ENCODE measurements around the gene EXOC7. TPM values are rescaled to one million over a fixed set of nuclear protein-coding genes. Genes with fewer than 3 reads are reported as not detected.
"Not testable (repeated sequence)": the region's sequence is repeated elsewhere in the genome, so short reads cannot be mapped to it uniquely, and the experiment has no call there.

EXOC7 gene
- total RNA-seq, 4 donors from 2014 or later: 34.7 to 118 (median 109) TPM

DNA sequence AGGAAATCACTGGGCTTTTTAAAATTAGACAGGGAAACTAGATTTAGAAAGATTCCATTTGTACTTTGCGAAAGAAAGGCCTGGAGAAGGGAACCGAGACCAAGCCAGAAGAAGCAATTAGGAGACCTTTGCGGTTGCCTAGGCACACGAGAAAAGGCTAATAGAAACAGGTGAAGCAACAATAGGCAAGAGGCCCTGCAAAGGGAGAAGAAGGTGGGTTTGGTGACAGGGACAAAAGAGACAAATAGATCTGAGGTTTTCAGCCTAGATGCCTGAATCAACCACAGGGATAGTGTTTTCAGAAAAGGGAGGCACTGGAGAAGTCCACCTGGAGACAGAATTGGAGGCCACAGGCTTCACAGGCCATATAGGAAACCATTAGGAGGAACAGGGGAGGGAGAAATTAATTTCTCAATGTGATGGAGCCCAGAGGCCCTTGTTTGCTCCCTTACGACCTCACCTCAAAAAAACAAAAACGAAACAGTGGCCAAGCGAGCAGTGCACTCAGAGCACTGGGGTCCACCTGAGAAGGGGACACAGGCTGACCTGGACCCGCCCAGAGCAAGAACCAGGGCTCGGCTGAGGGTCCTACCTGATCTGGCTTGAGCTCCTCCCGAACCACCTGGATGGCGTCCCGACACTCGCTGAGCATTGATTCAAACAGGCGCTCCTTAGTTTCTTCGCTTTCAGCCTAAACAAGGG lies 53.6 kb downstream of the EXOC7 start:
- DNase-seq: no peak
- TF ChIP-seq POLR2A (IDR thresholded peaks at IDR 0.05): no peak
- TF ChIP-seq, protein P1, sequence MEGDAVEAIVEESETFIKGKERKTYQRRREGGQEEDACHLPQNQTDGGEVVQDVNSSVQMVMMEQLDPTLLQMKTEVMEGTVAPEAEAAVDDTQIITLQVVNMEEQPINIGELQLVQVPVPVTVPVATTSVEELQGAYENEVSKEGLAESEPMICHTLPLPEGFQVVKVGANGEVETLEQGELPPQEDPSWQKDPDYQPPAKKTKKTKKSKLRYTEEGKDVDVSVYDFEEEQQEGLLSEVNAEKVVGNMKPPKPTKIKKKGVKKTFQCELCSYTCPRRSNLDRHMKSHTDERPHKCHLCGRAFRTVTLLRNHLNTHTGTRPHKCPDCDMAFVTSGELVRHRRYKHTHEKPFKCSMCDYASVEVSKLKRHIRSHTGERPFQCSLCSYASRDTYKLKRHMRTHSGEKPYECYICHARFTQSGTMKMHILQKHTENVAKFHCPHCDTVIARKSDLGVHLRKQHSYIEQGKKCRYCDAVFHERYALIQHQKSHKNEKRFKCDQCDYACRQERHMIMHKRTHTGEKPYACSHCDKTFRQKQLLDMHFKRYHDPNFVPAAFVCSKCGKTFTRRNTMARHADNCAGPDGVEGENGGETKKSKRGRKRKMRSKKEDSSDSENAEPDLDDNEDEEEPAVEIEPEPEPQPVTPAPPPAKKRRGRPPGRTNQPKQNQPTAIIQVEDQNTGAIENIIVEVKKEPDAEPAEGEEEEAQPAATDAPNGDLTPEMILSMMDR (IDR thresholded peaks at IDR 0.05): no peak
- intact Hi-C loops (cut with DNase I; ENCODE audit: low total_unique reads): no loop called here
- no peaks in the 10 kb centered on the region for H3K4me1 ChIP-seq
- H3K4me3 ChIP-seq: no peak overlapping the region
- no peaks in the 10 kb centered on the region for H3K36me3 ChIP-seq
- H3K27me3 ChIP-seq: no peaks in the 10 kb centered on the region
- no peaks in the 10 kb centered on the region for H3K9me3 ChIP-seq
- H3K27ac ChIP-seq: no peak overlapping the region

DNA sequence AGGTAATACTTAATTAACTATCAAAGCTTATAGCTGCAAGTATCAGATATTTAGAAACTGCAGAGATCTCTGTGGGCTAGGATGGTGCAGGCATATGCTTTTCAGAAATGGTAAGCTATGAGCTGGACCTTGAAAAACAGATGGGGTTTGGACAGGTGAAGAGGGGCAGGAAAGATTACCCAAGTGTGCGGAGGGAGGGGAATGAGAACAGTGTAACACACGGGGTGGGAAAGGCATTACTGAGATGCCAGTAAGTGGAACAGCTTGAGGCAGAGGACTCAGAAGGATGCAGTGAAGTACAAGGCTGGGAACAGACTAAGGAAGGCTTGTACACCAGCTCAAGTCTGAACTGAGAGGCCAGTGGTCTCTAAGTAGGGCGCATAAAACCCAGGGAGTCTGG lies 54.3 kb downstream of the EXOC7 start:
- no peaks in the 10 kb centered on the region for H3K4me1 ChIP-seq
- intact Hi-C loops (cut with DNase I; ENCODE audit: low total_unique reads): no loop called here
- no peaks in the 10 kb centered on the region for H3K27me3 ChIP-seq
- H3K36me3 ChIP-seq: no peaks in the 10 kb centered on the region
- H3K4me3 ChIP-seq: no peak overlapping the region
- no peak for DNase-seq
- TF ChIP-seq POLR2A (IDR thresholded peaks at IDR 0.05): no peak
- TF ChIP-seq, protein P1 (IDR thresholded peaks at IDR 0.05): no peak
- no peaks in the 10 kb centered on the region for H3K9me3 ChIP-seq
- no peak overlapping the region for H3K27ac ChIP-seq

DNA sequence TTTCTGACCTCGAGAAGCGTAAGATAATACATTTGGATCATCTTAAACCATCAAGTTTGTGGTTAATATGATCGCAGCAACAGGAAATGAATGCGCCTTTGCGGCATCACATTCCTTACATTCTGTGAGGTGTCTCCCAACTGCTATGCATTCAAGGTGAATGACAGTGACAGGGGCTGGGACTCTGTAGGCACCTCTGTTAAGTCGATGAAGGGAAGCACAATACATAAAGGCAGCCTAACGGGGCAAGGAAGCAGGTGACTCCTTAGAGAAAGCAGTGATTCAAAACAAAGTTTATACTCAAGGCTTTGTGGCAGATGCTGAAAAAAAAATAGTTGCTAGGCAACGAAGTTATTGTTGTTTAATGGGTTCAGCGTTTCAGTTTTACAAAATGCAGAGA lies 54.9 kb downstream of the EXOC7 start:
- TF ChIP-seq POLR2A (IDR thresholded peaks at IDR 0.05): no peak
- TF ChIP-seq, protein P1 (IDR thresholded peaks at IDR 0.05): no peak
- no peak for DNase-seq
- Histone ChIP-seq H3K4me1 (no peaks in the 10 kb centered on the region), H3K36me3 (no peaks in the 10 kb centered on the region), H3K4me3 (no peak overlapping the region), H3K27ac (no peak overlapping the region), H3K9me3 (no peaks in the 10 kb centered on the region), H3K27me3 (no peaks in the 10 kb centered on the region)
- intact Hi-C loops (cut with DNase I; ENCODE audit: low total_unique reads): no loop called here

DNA sequence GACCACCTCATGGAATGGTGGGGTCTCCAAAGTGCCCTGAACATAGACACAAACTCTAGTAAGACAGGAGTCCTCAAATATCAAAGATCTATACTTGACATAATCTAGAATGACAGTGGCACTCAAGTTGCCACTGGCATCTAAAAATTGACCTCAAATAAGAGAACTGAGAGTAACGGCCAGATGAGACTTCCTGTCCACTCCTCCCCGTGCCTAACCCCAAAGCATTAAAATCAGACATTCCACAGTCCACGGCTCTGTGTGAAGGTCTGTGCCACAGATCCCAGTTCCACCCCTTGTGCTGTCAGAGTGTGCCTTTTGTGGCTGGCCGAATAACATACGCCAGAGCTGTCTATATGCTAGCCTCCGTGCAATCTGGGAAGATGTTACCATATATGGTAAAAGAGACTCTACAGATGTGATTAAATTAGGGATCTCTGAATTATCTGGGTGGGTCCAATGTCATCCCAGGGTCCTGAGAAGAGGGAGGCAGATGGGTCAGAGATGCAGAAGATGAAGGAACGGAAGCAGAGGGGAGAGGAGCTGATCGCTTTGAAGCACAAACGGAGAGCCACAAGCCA lies 55.5 kb downstream of the EXOC7 start:
- no peak overlapping the region for H3K4me3 ChIP-seq
- no peak for DNase-seq
- H3K36me3 ChIP-seq: no peaks in the 10 kb centered on the region
- intact Hi-C loops (cut with DNase I; ENCODE audit: low total_unique reads): no loop called here
- no peaks in the 10 kb centered on the region for H3K9me3 ChIP-seq
- H3K27me3 ChIP-seq: no peaks in the 10 kb centered on the region
- TF ChIP-seq POLR2A (IDR thresholded peaks at IDR 0.05): no peak
- TF ChIP-seq, protein P1 (IDR thresholded peaks at IDR 0.05): no peak
- no peaks in the 10 kb centered on the region for H3K4me1 ChIP-seq
- H3K27ac ChIP-seq: no peak overlapping the region

DNA sequence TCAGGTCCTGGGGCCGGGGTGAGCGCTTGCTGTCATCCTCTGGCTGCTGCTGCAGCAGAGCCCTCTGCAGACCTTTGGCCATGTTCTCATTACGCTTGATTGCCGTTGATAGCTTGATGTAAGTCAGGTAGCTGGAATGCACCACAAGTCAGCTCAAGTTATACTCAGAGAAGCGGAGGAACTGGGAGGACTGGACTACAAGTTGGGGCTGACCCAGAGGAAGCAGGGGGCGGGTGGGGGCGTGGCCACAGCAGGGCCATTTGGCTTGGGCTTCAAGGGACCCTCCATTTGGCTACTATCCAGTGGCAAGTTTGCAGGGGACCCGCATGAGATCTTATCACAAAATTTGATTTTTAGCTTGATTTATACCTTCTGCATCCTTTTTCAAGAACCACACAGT lies 57.5 kb downstream of the EXOC7 start:
- intact Hi-C loops (cut with DNase I; ENCODE audit: low total_unique reads): no loop called here
- Histone ChIP-seq H3K4me3 (no peak overlapping the region), H3K9me3 (no peaks in the 10 kb centered on the region), H3K27me3 (no peaks in the 10 kb centered on the region), H3K4me1 (no peaks in the 10 kb centered on the region), H3K27ac (no peak overlapping the region), H3K36me3 (no peaks in the 10 kb centered on the region)
- DNase-seq: no peak
- TF ChIP-seq POLR2A (IDR thresholded peaks at IDR 0.05): no peak
- TF ChIP-seq, protein P1 (IDR thresholded peaks at IDR 0.05): no peak

DNA sequence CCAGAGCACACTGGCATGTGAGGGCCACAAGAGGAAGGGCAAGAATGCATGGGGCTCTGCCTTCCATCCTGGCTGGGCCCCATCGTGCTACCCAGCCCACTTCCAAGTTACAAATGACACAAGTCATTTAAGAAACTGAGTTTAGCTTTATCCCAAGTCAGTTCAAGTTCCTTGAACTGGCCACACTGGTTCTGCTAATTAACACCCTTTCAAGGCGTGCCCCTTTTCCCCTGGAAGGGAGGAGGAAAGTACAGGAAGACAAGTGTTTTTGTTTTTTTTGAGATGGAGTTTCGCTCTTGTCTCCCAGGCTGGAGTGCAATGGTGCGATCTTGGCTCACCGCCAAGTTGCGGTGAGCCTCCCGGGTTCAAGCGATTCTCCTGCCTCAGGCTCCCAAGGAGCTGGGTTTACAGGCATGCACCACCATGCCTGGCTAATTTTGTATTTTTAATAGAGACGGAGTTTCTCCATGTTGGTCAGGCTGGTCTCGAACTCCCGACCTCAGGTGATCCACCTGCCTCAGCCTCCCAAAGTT lies 59.0 kb downstream of the EXOC7 start:
- H3K36me3 ChIP-seq; H3K4me1 ChIP-seq; H3K27ac ChIP-seq; H3K4me3 ChIP-seq; intact Hi-C loops (cut with DNase I; ENCODE audit: low total_unique reads); H3K27me3 ChIP-seq; H3K9me3 ChIP-seq; DNase-seq: not testable (repeated sequence)

DNA sequence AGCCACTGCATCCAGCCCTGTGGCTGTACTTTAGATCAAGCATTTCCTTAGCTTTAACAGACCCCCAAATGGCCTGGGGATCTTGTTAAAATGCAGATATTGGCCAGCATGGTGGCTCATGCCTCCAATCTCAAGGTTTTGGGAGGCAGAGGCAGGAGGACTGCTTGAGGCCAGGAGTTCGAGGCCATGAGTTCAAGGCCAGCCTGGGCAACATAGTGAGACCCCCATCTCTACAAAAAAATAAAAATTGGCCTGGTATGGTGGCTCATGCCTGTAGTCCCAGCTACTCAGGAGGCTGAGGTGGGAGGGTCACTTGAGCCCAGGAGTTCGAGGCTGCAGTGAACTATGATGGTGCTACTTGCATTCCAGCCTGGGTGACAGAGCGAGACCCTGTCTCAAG lies 60.7 kb downstream of the EXOC7 start:
- DNase-seq; H3K27ac ChIP-seq; H3K4me1 ChIP-seq; H3K27me3 ChIP-seq; H3K4me3 ChIP-seq; intact Hi-C loops (cut with DNase I; ENCODE audit: low total_unique reads); H3K9me3 ChIP-seq; H3K36me3 ChIP-seq: not testable (repeated sequence)
